Coronary artery (tissue), 2 donors: Measurements from ENCODE around the gene OR4K5.

ENCODE experiments used
- DNase-seq: peaks from one replicate; pipeline ENCODE4 v3.0.0-alpha.2; 2017; ENCODE audit warnings: low spot score
- H3K27ac ChIP-seq, 2 donors: fragments of 200-600 bp; sonication (generic); one replicate each; pipeline ENCODE4 v1.5.1; 2016 to 2019
- H3K4me3 ChIP-seq: fragments of 200-600 bp; sonication (generic); 2 replicates; pipeline ENCODE4 v1.5.1; 2016; ENCODE audit warnings: mild to moderate bottlenecking, moderate library complexity
- TF ChIP-seq, protein P1 (sequence below): fragments of 200-600 bp; sonication (generic); IDR thresholded peaks from one replicate; pipeline ENCODE4 v1.5.1; 2019; ENCODE audit warnings: antibody characterized with exemption

The OR4K5 gene

DNA sequence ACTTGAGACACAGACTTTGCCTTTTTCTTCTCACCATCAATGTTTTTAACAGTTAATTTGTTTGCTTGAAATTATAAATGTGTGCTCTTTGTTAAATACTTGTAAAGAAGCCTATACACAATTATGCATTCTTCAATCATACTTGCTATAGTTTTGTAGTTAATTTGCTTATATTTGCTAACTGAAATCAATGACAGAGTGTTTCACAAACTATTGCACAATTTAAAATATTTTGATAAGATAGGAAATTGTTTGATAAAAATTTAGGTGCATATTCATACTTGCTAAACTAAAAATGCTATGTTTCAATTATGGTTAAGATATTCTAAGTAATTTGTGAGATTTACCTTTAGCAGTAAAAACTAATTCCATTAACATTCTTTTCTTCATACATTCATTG is 13.7 kb upstream of the OR4K5 start:
- DNase-seq: no peak
- no peak overlapping the region for H3K27ac ChIP-seq

DNA sequence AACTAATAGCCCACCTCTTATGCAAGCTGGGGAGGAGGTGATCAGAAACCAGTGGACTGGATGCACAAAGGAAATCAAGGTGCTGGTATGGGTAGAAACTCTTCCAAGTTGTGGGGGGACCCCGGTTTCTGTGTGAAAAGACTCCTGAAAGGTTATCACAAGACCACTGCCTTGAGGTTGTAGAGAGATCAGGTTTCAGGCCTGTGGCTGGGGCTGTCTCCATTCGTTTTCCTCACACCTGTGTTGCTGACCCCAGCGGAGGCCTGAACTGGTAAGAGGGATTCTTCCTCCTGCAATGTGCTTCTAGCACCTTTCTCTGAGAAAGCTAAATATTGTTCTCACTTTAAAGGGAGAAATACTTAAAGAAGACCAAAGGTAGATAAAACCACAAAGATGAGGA is 9.3 kb upstream of the OR4K5 start:
- H3K27ac ChIP-seq: no peak overlapping the region
- no peak overlapping the region for H3K4me3 ChIP-seq
- TF ChIP-seq, protein P1, sequence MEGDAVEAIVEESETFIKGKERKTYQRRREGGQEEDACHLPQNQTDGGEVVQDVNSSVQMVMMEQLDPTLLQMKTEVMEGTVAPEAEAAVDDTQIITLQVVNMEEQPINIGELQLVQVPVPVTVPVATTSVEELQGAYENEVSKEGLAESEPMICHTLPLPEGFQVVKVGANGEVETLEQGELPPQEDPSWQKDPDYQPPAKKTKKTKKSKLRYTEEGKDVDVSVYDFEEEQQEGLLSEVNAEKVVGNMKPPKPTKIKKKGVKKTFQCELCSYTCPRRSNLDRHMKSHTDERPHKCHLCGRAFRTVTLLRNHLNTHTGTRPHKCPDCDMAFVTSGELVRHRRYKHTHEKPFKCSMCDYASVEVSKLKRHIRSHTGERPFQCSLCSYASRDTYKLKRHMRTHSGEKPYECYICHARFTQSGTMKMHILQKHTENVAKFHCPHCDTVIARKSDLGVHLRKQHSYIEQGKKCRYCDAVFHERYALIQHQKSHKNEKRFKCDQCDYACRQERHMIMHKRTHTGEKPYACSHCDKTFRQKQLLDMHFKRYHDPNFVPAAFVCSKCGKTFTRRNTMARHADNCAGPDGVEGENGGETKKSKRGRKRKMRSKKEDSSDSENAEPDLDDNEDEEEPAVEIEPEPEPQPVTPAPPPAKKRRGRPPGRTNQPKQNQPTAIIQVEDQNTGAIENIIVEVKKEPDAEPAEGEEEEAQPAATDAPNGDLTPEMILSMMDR: no peak
- no peak for DNase-seq

More for the DNA sequence above, 13.7 kb upstream of the OR4K5 start:
- TF ChIP-seq, protein P1: no peak
- no peak overlapping the region for H3K4me3 ChIP-seq

DNA sequence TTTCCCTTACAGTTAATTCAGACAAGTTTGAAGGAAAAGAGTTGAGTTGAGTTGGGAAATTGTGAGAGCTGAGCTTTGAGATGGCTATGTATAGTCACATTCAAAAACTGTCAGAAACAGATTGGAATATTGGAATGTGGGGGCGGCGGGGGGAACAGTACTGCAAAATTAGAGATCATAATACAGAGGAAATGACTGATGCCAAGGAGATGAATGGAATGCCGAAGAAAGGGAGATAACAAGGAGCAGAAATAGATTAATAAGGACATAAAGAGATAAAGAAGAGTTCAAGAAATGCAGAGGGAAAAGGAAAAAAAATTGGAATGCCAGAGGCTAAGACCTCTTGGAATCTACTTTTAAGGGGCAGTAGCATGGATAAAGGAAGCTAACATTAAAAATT is 3.2 kb upstream of the OR4K5 start:
- Histone ChIP-seq H3K27ac (no peak overlapping the region), H3K4me3 (no peak overlapping the region)
- TF ChIP-seq, protein P1: no peak
- DNase-seq: no peak

DNA sequence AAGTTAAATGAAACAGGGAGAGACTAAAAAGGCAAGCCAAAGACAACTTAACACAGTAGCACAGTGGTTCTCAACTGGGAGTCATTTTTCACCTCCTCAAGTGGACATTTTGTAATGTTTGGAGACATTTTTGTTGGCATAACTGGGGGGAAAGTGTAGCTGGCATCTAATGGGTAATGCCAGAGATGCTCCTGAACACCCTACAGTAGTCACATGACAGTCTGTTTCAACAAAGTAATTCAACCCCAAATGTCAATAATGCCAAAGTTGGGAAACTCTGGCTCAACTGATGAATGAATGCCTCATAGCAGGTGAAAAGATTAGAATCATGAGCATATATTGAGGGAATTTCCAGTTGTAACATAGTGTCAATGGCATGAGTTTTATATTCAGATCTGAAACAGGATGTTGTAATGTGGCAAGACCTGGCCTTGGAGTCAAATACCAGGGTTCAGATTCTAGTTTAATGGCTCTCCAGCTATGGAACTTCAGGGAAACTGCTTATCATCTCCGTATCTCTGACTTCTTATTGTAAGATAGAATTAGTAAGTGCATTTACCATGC is 2.4 kb upstream of the OR4K5 start:
- no peak for DNase-seq
- TF ChIP-seq, protein P1: no peak
- no peak overlapping the region for H3K4me3 ChIP-seq
- no peak overlapping the region for H3K27ac ChIP-seq

DNA sequence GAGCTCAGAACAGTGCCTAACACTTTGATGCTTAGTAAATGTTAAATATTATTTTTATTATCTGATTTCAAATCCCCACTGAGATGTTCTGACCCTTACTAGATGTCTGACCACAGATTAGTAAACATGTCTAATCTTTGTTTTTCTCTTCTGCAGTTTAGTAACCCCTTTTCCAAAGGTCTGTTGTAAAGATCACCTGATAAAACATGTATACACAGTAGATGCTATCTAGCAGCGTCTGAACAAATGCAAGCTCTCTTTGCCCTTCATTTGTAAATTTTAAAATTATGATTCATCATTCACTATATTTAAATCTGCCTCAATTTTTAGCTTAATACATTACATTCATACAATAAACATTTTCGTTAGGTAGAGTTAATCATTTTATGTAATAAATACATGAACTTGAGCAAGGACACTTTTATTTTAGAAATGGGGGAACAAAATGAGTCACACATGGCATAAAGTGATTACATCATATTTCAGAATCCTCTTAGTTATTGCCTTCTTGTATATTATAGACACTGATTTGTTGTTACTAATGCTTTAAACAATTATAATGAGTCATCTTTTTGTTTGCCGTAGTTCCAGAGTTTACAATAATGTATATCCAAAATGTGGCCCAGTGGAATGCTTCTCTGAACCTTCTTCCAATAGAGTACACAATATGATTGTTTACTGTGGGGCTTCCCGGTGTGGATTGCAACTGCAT is 1.7 kb upstream of the OR4K5 start:
- H3K27ac ChIP-seq: no peak overlapping the region
- no peak overlapping the region for H3K4me3 ChIP-seq
- DNase-seq: no peak
- TF ChIP-seq, protein P1: no peak

DNA sequence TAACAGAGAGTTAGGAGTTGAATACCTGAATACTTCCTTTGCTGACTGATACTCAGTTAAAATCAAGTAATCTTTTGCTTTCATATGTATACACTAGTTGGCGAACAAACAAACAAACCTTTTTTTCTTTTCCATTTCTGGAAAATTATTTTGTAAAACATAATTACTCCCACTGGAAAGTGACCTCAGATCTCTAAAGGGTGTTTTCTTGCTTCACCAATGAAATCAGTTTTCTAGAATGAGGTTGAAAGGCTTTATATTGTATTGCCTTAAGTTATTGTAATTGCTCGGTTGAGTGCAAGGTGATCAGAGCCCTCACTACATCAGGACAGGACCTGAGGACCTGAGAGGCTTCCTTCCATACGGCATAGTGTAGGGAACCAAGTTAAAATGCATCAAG is 10.2 kb downstream of the OR4K5 start, which contains the start of gene OR4K1:
Gene OR4K1 (plus strand): TSS at position 301 of the 400 bp plus-strand sequence. CDS start 4,750 bp downstream, outside the sequence.
- TF ChIP-seq, protein P1: no peak
- DNase-seq: no peak
- Histone ChIP-seq H3K27ac (no peak within 1 kb of the TSS), H3K4me3 (no peak within 1 kb of the TSS)

DNA sequence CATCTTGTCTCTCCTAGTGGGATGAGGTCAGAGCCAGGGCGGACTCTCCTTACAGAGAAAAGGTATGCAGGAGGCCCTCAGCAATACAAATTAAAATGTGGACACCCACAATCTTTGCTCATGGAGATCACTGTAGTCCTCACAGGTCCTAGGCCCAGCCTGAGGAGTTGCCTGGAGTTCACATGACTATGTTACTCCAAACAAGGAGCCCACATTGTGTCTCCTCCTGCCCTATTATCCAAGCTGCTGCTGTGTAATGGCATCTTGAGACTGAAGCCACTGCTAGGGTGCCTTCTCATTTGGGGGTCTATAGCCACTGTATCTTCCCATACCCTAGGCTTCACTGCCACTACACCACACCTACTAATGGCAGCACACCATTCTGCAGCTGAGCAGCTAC is 21.3 kb downstream of the OR4K5 start:
- TF ChIP-seq, protein P1: no peak

More for the DNA sequence above, 21.3 kb downstream of the OR4K5 start:
- no peak for DNase-seq
- Histone ChIP-seq H3K4me3 (no peak overlapping the region), H3K27ac (no peak overlapping the region)
